H1 (cell line): Measurements from ENCODE around the gene LMX1A.

Experiments
- BACH1 ChIP-seq: IDR thresholded peaks from 2 replicates; pipeline ENCODE4 v1.6.1; 2012; ENCODE audit warnings: low read length, improper control_type of control experiment
- CBX8 ChIP-seq: fragments of 300-800, 300-1000 bp; sonication (generic); IDR thresholded peaks from 2 replicates; pipeline ENCODE4 v1.7.1; 2016; ENCODE audit warnings: low read depth, low read length, borderline replicate concordance
- CHD1 ChIP-seq: IDR thresholded peaks from 2 replicates; pipeline ENCODE4 v1.6.1; 2012; ENCODE audit warnings: low read depth, low read length, improper control_type of control experiment
- CTCF ChIP-seq, 3 experiments: IDR thresholded peaks; 1 replicate in 2 of 3; 2 replicates in 1 of 3; pipeline versions ENCODE4 v1.5.1 to v1.6.1; 2011; ENCODE audit warnings: low read length in 3 of 3, mild to moderate bottlenecking in 3 of 3, inconsistent platforms in 2 of 3, low read depth in 1 of 3, moderate library complexity in 1 of 3; ENCODE audit not compliant: insufficient read depth in 1 of 3; ENCODE audit errors: control extremely low read depth in 1 of 3
- JUN ChIP-seq: IDR thresholded peaks from 2 replicates; pipeline ENCODE4 v1.6.1; 2011; ENCODE audit warnings: low read depth, mild to moderate bottlenecking, improper control_type of control experiment, low read length
- RAD21 ChIP-seq, 2 experiments: IDR thresholded peaks in 1 of 2; conservative IDR thresholded peaks in 1 of 2; 2 replicates each; pipeline ENCODE4 v1.6.1; 2011; ENCODE audit warnings: low read depth in 2 of 2, low read length in 2 of 2, improper control_type of control experiment in 1 of 2, inconsistent platforms in 1 of 2, mild to moderate bottlenecking in 1 of 2, moderate library complexity in 1 of 2
- USF2 ChIP-seq: IDR thresholded peaks from 2 replicates; pipeline ENCODE4 v1.6.1; 2011; ENCODE audit warnings: low read length, improper control_type of control experiment

- TF ChIP-seq BACH1 (no peak), JUN (no peak), RAD21 (IDR thresholded peaks at IDR 0.05 in 1 of 2, conservative IDR thresholded peaks at IDR 0.05 in 1 of 2; ENCODE audit: low read depth in 2 of 2, low read length in 2 of 2) (no peak), CTCF (IDR thresholded peaks at IDR 0.05; ENCODE audit: control extremely low read depth in 1 of 3, insufficient read depth in 1 of 3, low read depth in 1 of 3, low read length in 3 of 3) (no peak), CHD1 (no peak), CBX8 (no peak), USF2 (no peak)
Measured at GRCh38 chr1:165284454-165284853, 72.1 kb downstream of the LMX1A start.
